Common myeloid progenitor, CD34-positive (primary cell): ENCODE data around the gene GTF2IRD1.
"Not testable (repeated sequence)": the region's sequence is repeated elsewhere in the genome, so short reads cannot be mapped to it uniquely, and the experiment has no call there.

Experiments
- CTCF ChIA-PET: fragments of 350-600 bp; sonication (Branson Sonifier 250); formaldehyde crosslinking; loops from one replicate; lab custom pipeline; 2021; ENCODE audit warnings: antibody characterized with exemption; lab: Charles Lee
- POLR2A ChIA-PET: fragments of 350-600 bp; sonication (Branson Sonifier 250); formaldehyde crosslinking; loops from one replicate; lab custom pipeline; 2021; ENCODE audit warnings: antibody characterized with exemption; lab: Charles Lee
- DNase-seq, 3 donors: peaks; one replicate each; pipeline versions ENCODE4 v3.0.0 to v3.0.0-alpha.2; 2013
- H3K27ac ChIP-seq, 2 experiments: 1 replicate in 1 of 2; 2 replicates in 1 of 2; pipeline ENCODE4 v1.7.0; 2013; ENCODE audit warnings: inconsistent platforms in 2 of 2, low read length in 2 of 2, mild to moderate bottlenecking in 2 of 2, low read depth in 1 of 2, moderate library complexity in 1 of 2; ENCODE audit not compliant: severe bottlenecking in 2 of 2, insufficient read depth in 1 of 2, poor library complexity in 1 of 2
- H3K27me3 ChIP-seq, 5 experiments: replicated peaks in 2 of 5; 1 replicate in 3 of 5; 2 replicates in 2 of 5; pipeline versions ENCODE4 v1.6.1 to v1.7.0; 2013; ENCODE audit warnings: low read length in 4 of 5, mild to moderate bottlenecking in 2 of 5, moderate library complexity in 2 of 5, inconsistent platforms in 1 of 5; ENCODE audit not compliant: insufficient read depth in 5 of 5, control insufficient read depth in 4 of 5
- H3K36me3 ChIP-seq, 4 experiments: 1 replicate in 2 of 4; 2 replicates in 2 of 4; pipeline versions ENCODE4 v1.6.1 to v1.7.0; 2013; ENCODE audit warnings: low read length in 3 of 4, control low read depth in 1 of 4, mild to moderate bottlenecking in 1 of 4; ENCODE audit not compliant: control insufficient read depth in 4 of 4, insufficient read depth in 4 of 4
- H3K4me1 ChIP-seq, 4 experiments: 1 replicate in 3 of 4; 2 replicates in 1 of 4; pipeline versions ENCODE4 v1.6.1 to v1.7.1; 2013; ENCODE audit warnings: low read length in 3 of 4, mild to moderate bottlenecking in 3 of 4, control low read depth in 1 of 4, inconsistent platforms in 1 of 4, moderate library complexity in 1 of 4; ENCODE audit not compliant: control insufficient read depth in 4 of 4, insufficient read depth in 4 of 4; ENCODE audit errors: control extremely low read depth in 1 of 4
- H3K4me3 ChIP-seq, 7 experiments: 1 replicate in 4 of 7; 2 replicates in 3 of 7; pipeline versions ENCODE4 v1.5.1 to v1.7.0; 2013; ENCODE audit warnings: mild to moderate bottlenecking in 7 of 7, low read length in 6 of 7, moderate library complexity in 6 of 7, inconsistent platforms in 2 of 7, low read depth in 2 of 7, control low read depth in 1 of 7; ENCODE audit not compliant: insufficient read depth in 4 of 7, control insufficient read depth in 1 of 7; ENCODE audit errors: extremely low read depth in 1 of 7
- H3K9me3 ChIP-seq, 5 experiments: 1 replicate in 4 of 5; 2 replicates in 1 of 5; pipeline versions ENCODE4 v1.6.1 to v1.7.1; 2013; ENCODE audit warnings: low read length in 4 of 5, mild to moderate bottlenecking in 2 of 5, inconsistent platforms in 1 of 5, low read depth in 1 of 5, moderate library complexity in 1 of 5; ENCODE audit not compliant: control insufficient read depth in 4 of 5, insufficient read depth in 2 of 5; ENCODE audit errors: control extremely low read depth in 1 of 5
- WGBS: methylation state at CpG from one replicate; pipeline ENCODE4 v1.1.5; 2013; ENCODE audit not compliant: insufficient coverage; 5-methylcytosine and 5-hydroxymethylcytosine counted together

Gene GTF2IRD1

DNA sequence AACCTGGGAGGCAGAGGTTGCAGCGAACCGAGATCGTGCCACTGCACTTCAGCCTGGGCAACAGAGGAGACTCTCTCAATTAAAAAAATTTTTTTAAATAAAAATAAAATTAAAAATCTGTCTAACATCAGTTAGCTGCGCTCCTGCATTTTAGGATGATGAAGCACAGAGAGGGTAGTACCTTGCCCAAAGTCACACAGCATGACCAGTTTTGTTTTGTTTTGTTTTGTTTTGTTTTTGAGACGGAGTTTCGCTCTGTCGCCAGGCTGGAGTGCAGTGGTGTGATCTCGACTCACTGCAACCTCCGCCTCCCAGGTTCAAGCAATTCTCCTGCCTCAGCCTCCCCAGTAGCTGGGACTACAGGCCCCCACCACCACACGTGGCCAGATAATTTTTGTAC is 55.7 kb downstream of the GTF2IRD1 start:
- H3K4me3 ChIP-seq, H3K36me3 ChIP-seq, H3K27me3 ChIP-seq, DNase-seq, H3K27ac ChIP-seq, POLR2A ChIA-PET, H3K4me1 ChIP-seq, CTCF ChIA-PET, H3K9me3 ChIP-seq: not testable (repeated sequence)
- 92% methylated on average over 5 of the region's 10 CpGs for WGBS

DNA sequence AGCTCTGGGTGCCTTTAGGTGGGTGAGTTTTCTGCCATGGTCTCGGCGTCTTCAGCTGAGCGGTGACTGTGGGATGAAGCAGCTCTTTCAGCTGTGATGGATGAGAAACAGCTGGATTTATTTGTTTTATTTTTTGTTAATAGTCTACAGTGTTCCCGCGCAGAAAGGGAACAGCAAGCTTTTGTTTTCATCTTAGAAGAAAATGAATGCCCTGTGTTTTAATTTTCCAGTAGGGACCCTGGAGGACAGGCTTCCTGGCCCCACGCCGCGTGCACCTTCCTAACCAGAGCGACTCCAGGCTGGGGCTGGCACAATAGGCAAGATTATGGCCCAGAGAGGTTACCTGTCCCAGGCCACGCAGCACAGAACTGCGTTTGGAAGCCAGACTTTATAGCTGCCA is 57.6 kb downstream of the GTF2IRD1 start:
- no peaks in the 10 kb centered on the region for H3K27me3 ChIP-seq
- ChIA-PET CTCF (no interaction called here), POLR2A (no interaction called here)
- H3K36me3 ChIP-seq: no peaks in the 10 kb centered on the region
- no peaks in the 10 kb centered on the region for H3K4me1 ChIP-seq
- DNase-seq: no peak
- WGBS: 91% methylated on average over 11 of the region's 11 CpGs
- no peaks in the 10 kb centered on the region for H3K9me3 ChIP-seq
- H3K4me3 ChIP-seq: no peak overlapping the region
- no peak overlapping the region for H3K27ac ChIP-seq

GRCh38 chr7:74512762-74513161 is 59.1 kb downstream of the GTF2IRD1 start:
- H3K4me3 ChIP-seq: no peak overlapping the region
- H3K36me3 ChIP-seq: no peaks in the 10 kb centered on the region
- ChIA-PET CTCF (no interaction called here), POLR2A (no interaction called here)
- 96% methylated on average over 15 of the region's 18 CpGs for WGBS
- DNase-seq: no peak
- no peak overlapping the region for H3K27ac ChIP-seq
- H3K4me1 ChIP-seq: no peaks in the 10 kb centered on the region
- no peaks in the 10 kb centered on the region for H3K9me3 ChIP-seq
- H3K27me3 ChIP-seq: no peaks in the 10 kb centered on the region

DNA sequence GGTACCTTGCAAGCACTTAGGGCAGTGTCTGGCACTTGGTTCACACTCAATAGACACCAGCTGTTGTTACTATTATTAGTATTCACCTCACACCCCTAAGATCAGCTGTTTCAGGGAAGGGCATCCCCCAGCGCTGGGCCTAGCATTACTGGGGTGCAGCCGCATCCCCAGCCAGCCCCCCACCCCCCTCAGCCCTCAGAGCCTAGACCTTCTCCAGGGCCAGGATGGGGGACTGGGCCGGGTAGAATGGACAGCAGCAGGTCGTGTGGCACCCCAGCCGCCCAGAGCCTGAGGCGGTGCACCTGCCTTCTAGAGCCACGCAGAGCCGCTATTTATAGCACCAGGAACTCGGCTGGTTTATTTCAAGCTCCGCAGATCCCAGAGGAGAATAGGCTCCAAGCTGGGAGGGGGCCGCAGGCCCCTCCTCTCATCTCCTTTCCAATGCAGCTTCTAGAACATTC is 60.5 kb downstream of the GTF2IRD1 start:
- H3K36me3 ChIP-seq: no peaks in the 10 kb centered on the region
- no peak for DNase-seq
- 95% methylated on average over 8 of the region's 11 CpGs for WGBS
- H3K27ac ChIP-seq: no peak overlapping the region
- H3K27me3 ChIP-seq: no peaks in the 10 kb centered on the region
- H3K4me1 ChIP-seq: no peaks in the 10 kb centered on the region
- no peak overlapping the region for H3K4me3 ChIP-seq
- CTCF ChIA-PET: no interaction called here
- H3K9me3 ChIP-seq: no peaks in the 10 kb centered on the region
- POLR2A ChIA-PET: no interaction called here

DNA sequence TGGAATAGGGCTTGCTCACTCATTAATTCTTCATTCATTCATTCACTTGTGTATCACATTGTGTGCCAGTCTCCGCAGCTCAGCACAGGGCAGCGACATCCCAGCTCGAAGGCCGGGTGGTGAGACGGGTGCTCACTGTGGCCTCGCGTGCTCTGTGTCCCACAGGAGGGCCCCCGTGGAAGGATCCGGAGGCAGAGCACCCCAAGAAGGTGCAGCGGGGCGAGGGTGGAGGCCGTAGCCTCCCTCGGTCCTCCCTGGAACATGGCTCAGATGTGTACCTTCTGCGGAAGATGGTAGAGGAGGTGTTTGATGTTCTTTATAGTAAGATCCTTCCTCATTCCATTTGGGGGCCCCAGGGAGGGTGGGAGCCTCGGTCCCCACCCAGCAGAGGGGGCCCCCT is 61.6 kb downstream of the GTF2IRD1 start:
- no peaks in the 10 kb centered on the region for H3K27me3 ChIP-seq
- H3K9me3 ChIP-seq: peaks cover 0 to 8% (median 2%) of the 10 kb centered on the region in 5 experiments
- ChIA-PET POLR2A (no interaction called here), CTCF (interaction anchor here (0.6 kb wide), 1 partner anchor 140 kb away, joined by 3 read pairs; no protein-coding TSS in a partner anchor)
- DNase-seq: no peak
- H3K27ac ChIP-seq: no peak overlapping the region
- 94% methylated on average over 8 of the region's 15 CpGs for WGBS
- no peak overlapping the region for H3K4me3 ChIP-seq
- no peaks in the 10 kb centered on the region for H3K36me3 ChIP-seq
- no peaks in the 10 kb centered on the region for H3K4me1 ChIP-seq

GRCh38 chr7:74516214-74516613 is 62.5 kb downstream of the GTF2IRD1 start:
- H3K36me3 ChIP-seq: no peaks in the 10 kb centered on the region
- no peak for DNase-seq
- H3K27ac ChIP-seq: no peak overlapping the region
- H3K4me1 ChIP-seq: no peaks in the 10 kb centered on the region
- H3K27me3 ChIP-seq: no peaks in the 10 kb centered on the region
- ChIA-PET CTCF (no interaction called here), POLR2A (no interaction called here)
- H3K9me3 ChIP-seq: peaks cover 0 to 10% (median 5%) of the 10 kb centered on the region in 5 experiments
- no peak overlapping the region for H3K4me3 ChIP-seq
- 95% methylated on average over 3 of the region's 3 CpGs for WGBS

GRCh38 chr7:74518041-74518440 is 64.3 kb downstream of the GTF2IRD1 start:
- Histone ChIP-seq H3K4me3 (no peak overlapping the region), H3K4me1 (no peaks in the 10 kb centered on the region), H3K27me3 (no peaks in the 10 kb centered on the region), H3K27ac (no peak overlapping the region), H3K9me3 (peaks cover 0 to 18% (median 5%) of the 10 kb centered on the region in 5 experiments), H3K36me3 (no peaks in the 10 kb centered on the region)
- ChIA-PET POLR2A (no interaction called here), CTCF (interaction anchor here (1.0 to 1.1 kb wide), 2 partner anchors 10 to 68 kb away, joined by 3 read pairs; no protein-coding TSS in a partner anchor)
- WGBS: 96% methylated on average over 13 of the region's 13 CpGs
- DNase-seq: no peak
